ENCODE data around the gene SLC38A11. TPM values are rescaled to one million over a fixed set of nuclear protein-coding genes. Genes with fewer than 3 reads are reported as not detected.

Gene SLC38A11
- total and polyA plus RNA-seq, 2 donors (not counting 1 experiment from before 2014, with no cell fraction given): 0.50 to 1.1 TPM

GRCh38 chr2:164882276-164882675, 73.0 kb downstream of the SLC38A11 start:
- H3K4me2 ChIP-seq (ENCODE audit: extremely low read depth, insufficient read depth, low read length): no peak overlapping the region
- H2AFZ ChIP-seq (ENCODE audit: low read length): no peak overlapping the region
- no peaks in the 10 kb centered on the region for H3K79me2 ChIP-seq (ENCODE audit: control insufficient read depth, insufficient read depth, low read length)
- TF ChIP-seq CTCF (conservative IDR thresholded peaks at IDR 0.05 in 1 of 2, IDR thresholded peaks at IDR 0.05 in 1 of 2; ENCODE audit: low read depth in 1 of 2, low read length in 2 of 2) (no peak), EZH2 (IDR thresholded peaks at IDR 0.05; ENCODE audit: low read length, missing control alignments) (no peak)
- peak in 1 of 2 donors; percentile 32 for DNase-seq (ENCODE audit: low read depth in 2 of 2)
- H3K27me3 ChIP-seq (ENCODE audit: control insufficient read depth, insufficient read depth, low read length): no peaks in the 10 kb centered on the region
- H3K9ac ChIP-seq (ENCODE audit: insufficient read depth, low read length): no peak overlapping the region
- H3K4me1 ChIP-seq (ENCODE audit: control insufficient read depth, extremely low read depth, insufficient read depth, low read length): no peaks in the 10 kb centered on the region
- no peak overlapping the region for H3K27ac ChIP-seq (ENCODE audit: insufficient read depth, low read length)
- no peaks in the 10 kb centered on the region for H3K9me3 ChIP-seq (ENCODE audit: control insufficient read depth, insufficient read depth, low read depth, low read length)
- H3K4me3 ChIP-seq (replicated peaks in 1 of 4; ENCODE audit: control extremely low read depth in 1 of 4, insufficient read depth in 1 of 4, low read depth in 3 of 4, low read length in 4 of 4): no peak overlapping the region
- no peaks in the 10 kb centered on the region for H4K20me1 ChIP-seq (ENCODE audit: control insufficient read depth, extremely low read depth, insufficient read depth, low read length)
- no peaks in the 10 kb centered on the region for H3K36me3 ChIP-seq (ENCODE audit: control insufficient read depth, insufficient read depth, low read length)

GRCh38 chr2:164881524-164881923, 73.8 kb downstream of the SLC38A11 start:
- Histone ChIP-seq H2AFZ (ENCODE audit: low read length) (no peak overlapping the region), H3K36me3 (ENCODE audit: control insufficient read depth, insufficient read depth, low read length) (no peaks in the 10 kb centered on the region), H4K20me1 (ENCODE audit: control insufficient read depth, extremely low read depth, insufficient read depth, low read length) (no peaks in the 10 kb centered on the region)

GRCh38 chr2:164879901-164880535, 75.3 kb downstream of the SLC38A11 start:
- H3K4me2 ChIP-seq (ENCODE audit: extremely low read depth, insufficient read depth, low read length): no peak overlapping the region
- H2AFZ ChIP-seq (ENCODE audit: low read length): no peak overlapping the region
- H3K27ac ChIP-seq (ENCODE audit: insufficient read depth, low read length): no peak overlapping the region
- H3K79me2 ChIP-seq (ENCODE audit: control insufficient read depth, insufficient read depth, low read length): no peaks in the 10 kb centered on the region
- H3K36me3 ChIP-seq (ENCODE audit: control insufficient read depth, insufficient read depth, low read length): no peaks in the 10 kb centered on the region
- H4K20me1 ChIP-seq (ENCODE audit: control insufficient read depth, extremely low read depth, insufficient read depth, low read length): no peaks in the 10 kb centered on the region
- peak in 1 of 2 donors; percentile 35 for DNase-seq (ENCODE audit: low read depth in 2 of 2)
- no peaks in the 10 kb centered on the region for H3K27me3 ChIP-seq (ENCODE audit: control insufficient read depth, insufficient read depth, low read length)
- H3K4me3 ChIP-seq (replicated peaks in 1 of 4; ENCODE audit: control extremely low read depth in 1 of 4, insufficient read depth in 1 of 4, low read depth in 3 of 4, low read length in 4 of 4): no peak overlapping the region
- no peak for TF ChIP-seq EZH2 (IDR thresholded peaks at IDR 0.05; ENCODE audit: low read length, missing control alignments)
- TF ChIP-seq CTCF (conservative IDR thresholded peaks at IDR 0.05 in 1 of 2, IDR thresholded peaks at IDR 0.05 in 1 of 2; ENCODE audit: low read depth in 1 of 2, low read length in 2 of 2): no peak
- no peak overlapping the region for H3K9ac ChIP-seq (ENCODE audit: insufficient read depth, low read length)
- no peaks in the 10 kb centered on the region for H3K4me1 ChIP-seq (ENCODE audit: control insufficient read depth, extremely low read depth, insufficient read depth, low read length)
- H3K9me3 ChIP-seq (ENCODE audit: control insufficient read depth, insufficient read depth, low read depth, low read length): no peaks in the 10 kb centered on the region

More at GRCh38 chr2:164881524-164881923, 73.8 kb downstream of the SLC38A11 start:
- Histone ChIP-seq H3K4me1 (ENCODE audit: control insufficient read depth, extremely low read depth, insufficient read depth, low read length) (no peaks in the 10 kb centered on the region), H3K9ac (ENCODE audit: insufficient read depth, low read length) (no peak overlapping the region), H3K27me3 (ENCODE audit: control insufficient read depth, insufficient read depth, low read length) (no peaks in the 10 kb centered on the region), H3K4me3 (replicated peaks in 1 of 4; ENCODE audit: control extremely low read depth in 1 of 4, insufficient read depth in 1 of 4, low read depth in 3 of 4, low read length in 4 of 4) (no peak overlapping the region), H3K9me3 (ENCODE audit: control insufficient read depth, insufficient read depth, low read depth, low read length) (no peaks in the 10 kb centered on the region), H3K27ac (ENCODE audit: insufficient read depth, low read length) (no peak overlapping the region), H3K79me2 (ENCODE audit: control insufficient read depth, insufficient read depth, low read length) (no peaks in the 10 kb centered on the region), H3K4me2 (ENCODE audit: extremely low read depth, insufficient read depth, low read length) (no peak overlapping the region)
- no peak for TF ChIP-seq CTCF (conservative IDR thresholded peaks at IDR 0.05 in 1 of 2, IDR thresholded peaks at IDR 0.05 in 1 of 2; ENCODE audit: low read depth in 1 of 2, low read length in 2 of 2)
- TF ChIP-seq EZH2 (IDR thresholded peaks at IDR 0.05; ENCODE audit: low read length, missing control alignments): no peak
- no peak for DNase-seq (ENCODE audit: low read depth in 2 of 2)

All from fibroblast of lung (primary cell).